GM12872 (cell line): ENCODE data around the gene UBXN6.

Experiments
- TF ChIP-seq, protein P1 (sequence below): IDR thresholded peaks from 3 replicates; pipeline ENCODE4 v1.5.1; 2011; ENCODE audit warnings: low read depth, mild to moderate bottlenecking, low read length, moderate library complexity; ENCODE audit not compliant: insufficient read depth

Gene UBXN6

DNA sequence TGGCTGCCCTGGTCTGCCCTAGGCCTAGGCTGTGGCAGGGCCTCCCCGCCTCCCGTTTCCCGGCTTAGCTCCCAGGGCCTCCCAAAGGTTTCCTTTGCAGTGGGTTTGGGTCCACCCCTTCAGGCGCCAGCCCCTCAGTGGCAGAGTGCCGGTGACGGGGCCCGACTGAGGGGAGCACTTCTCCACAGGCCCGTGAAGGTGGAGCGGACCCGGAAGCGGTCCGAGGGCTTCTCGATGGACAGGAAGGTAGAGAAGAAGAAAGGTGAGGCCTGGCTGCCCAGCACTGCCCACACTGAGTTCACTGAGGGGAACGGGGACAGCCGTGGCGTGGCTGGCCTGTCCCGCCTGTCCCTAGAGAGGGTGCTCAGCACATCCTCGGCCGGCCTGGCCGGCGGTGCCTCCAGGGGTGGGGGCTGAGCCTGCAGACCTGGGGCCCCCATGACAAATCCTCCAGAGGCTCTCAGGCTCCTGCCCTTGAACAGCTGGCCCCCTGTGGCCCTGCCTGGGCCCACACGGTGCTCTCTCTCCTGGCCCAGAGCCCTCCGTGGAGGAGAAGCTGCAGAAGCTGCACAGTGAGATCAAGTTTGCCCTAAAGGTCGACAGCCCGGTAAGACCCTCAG lies 40.3 kb upstream of the UBXN6 start:
- TF ChIP-seq, protein P1, sequence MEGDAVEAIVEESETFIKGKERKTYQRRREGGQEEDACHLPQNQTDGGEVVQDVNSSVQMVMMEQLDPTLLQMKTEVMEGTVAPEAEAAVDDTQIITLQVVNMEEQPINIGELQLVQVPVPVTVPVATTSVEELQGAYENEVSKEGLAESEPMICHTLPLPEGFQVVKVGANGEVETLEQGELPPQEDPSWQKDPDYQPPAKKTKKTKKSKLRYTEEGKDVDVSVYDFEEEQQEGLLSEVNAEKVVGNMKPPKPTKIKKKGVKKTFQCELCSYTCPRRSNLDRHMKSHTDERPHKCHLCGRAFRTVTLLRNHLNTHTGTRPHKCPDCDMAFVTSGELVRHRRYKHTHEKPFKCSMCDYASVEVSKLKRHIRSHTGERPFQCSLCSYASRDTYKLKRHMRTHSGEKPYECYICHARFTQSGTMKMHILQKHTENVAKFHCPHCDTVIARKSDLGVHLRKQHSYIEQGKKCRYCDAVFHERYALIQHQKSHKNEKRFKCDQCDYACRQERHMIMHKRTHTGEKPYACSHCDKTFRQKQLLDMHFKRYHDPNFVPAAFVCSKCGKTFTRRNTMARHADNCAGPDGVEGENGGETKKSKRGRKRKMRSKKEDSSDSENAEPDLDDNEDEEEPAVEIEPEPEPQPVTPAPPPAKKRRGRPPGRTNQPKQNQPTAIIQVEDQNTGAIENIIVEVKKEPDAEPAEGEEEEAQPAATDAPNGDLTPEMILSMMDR = no peak

DNA sequence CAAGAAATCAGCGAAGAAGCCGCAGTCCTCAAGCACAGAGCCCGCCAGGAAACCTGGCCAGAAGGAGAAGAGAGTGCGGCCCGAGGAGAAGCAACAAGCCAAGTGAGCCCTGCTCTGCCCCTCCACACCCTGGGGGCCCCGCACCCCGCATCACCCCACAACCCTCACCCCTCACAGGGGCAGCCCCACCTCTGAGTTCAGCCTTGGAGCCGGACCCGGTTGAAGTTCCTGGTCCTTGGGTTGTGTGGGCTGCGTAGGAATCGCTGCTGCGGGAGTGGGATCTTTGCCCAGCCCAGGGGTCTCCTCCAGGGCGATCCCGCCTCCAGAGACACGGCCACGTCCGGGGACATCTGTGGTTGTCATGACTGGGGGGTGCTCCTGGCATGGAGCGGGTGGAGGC lies 38.7 kb upstream of the UBXN6 start:
- TF ChIP-seq, protein P1 = no peak

DNA sequence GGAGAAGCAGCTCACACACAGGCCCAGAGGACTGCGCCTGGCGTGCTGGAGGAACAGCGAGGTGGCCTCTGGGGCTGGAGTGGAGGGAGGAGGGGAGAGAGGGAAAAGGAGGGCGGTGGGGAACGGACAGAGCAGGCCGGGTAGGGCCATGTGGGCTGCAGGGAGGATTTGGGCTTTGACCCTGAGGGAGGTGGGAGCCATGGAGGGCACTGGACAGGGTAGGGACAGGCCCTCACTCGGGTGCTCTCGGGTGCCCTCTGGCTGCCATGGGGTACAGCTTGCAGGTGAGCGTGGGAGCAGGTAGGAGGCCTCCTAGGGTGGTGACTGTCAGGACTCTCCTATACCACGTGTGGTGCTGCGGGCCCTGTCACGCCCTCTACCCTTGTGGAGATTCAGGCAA lies 37.9 kb upstream of the UBXN6 start:
- TF ChIP-seq, protein P1 = 0 out of 3 replicates have a peak, but pooled peaks have one; percentile 17

DNA sequence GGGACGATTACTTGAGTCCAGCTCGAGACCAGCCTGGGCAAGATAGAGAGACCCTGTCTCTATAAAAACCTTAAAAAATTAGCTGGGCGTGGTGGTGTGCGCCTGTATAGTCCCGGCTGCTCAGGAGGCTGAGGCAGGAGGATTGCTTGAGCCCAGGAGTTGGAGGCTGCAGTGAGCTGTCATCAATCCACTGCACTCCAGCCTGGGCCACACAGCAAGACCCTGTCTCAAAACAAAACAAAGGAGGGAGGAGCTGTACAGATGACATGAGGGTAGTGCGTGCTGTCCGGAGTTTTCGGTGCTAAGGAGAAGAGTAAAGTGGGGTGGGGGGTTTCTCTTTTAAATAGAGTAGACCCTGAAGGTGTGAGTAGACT lies 37.1 kb upstream of the UBXN6 start:
- TF ChIP-seq, protein P1 = no peak

DNA sequence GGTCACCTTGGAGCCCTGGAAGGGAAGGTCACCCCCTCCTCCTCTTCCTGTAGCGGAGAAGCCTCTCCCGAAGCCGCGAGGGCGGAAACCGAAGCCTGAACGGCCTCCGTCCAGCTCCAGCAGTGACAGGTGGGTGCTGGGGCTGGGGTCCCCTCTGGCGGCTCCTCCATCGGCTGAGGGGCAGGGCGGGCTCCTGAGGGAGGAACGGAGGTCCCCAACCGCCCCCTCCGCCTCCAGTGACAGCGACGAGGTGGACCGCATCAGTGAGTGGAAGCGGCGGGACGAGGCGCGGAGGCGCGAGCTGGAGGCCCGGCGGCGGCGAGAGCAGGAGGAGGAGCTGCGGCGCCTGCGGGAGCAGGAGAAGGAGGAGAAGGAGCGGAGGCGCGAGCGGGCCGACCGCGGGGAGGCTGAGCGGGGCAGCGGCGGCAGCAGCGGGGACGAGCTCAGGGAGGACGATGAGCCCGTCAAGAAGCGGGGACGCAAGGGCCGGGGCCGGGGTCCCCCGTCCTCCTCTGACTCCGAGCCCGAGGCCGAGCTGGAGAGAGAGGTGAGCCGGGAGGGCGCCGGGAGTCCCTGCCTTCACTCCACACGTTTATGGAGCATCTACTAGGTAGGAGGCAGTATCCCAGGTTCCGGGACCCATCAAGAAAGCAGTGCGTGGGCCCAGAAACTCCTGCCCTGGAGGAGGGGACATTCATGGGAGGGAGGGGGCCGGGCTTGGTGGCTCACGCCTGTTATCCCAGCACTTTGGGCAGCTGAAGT lies 36.5 kb upstream of the UBXN6 start:
- TF ChIP-seq, protein P1 = no peak

DNA sequence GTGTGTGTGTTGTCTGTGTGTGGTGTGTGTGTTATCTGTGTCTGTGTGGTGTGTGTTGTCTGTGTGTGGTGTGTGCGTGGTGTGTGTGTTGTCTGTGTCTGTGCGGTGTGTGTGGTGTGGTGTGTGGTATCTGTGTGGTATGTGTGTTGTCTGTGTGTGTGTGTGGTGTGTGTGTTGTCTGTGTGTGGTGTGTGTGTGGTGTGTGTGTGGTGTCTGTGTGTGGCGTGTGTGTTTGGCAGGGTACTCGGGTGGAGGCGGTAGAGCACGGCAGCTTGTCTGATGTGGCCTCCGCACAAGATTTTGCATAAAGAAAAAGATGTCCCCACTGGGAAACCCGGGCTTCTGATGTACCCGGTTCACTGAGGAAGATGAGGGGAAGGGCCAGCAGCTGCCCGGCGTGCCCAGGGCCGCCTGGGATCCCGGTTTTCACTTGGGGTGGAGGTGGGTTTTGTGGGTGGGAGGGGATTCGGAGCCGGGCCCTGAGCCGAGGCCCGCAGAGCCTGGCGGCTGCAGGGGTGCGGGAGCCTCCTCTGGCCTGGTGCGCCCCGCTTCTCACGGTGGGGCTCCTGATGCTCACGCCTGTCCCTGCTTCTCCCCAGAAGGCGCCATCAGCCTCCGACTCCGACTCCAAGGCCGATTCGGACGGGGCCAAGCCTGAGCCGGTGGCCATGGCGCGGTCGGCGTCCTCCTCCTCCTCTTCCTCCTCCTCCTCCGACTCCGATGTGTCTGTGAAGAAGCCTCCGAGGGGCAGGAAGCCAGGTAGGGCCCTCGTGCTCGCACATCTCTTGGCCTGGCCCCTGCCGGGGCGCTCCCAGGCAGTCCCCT lies 35.7 kb upstream of the UBXN6 start:
- TF ChIP-seq, protein P1 = no peak
